GM10266 (cell line): Measurements from ENCODE around the gene SORCS3.
A peak's percentile ranks its signal among the peaks of the same experiment; 100 is the strongest.

Experiments used
- DNase-seq: peaks from one replicate; pipeline ENCODE4 v3.0.0; 2012; ENCODE audit errors: extremely low spot score
- CTCF ChIP-seq: IDR thresholded peaks from 2 replicates; pipeline ENCODE4 v1.5.1; 2012; ENCODE audit warnings: mild to moderate bottlenecking, low read depth; ENCODE audit not compliant: control insufficient read depth, insufficient read depth; ENCODE audit errors: missing control alignments

Gene SORCS3

GRCh38 chr10:104638861-104639589 is 2.1 kb upstream of the SORCS3 start:
- TF ChIP-seq CTCF: peak; percentile 34
- peak; percentile 33 for DNase-seq

GRCh38 chr10:104639590-104640338 is 1.3 kb upstream of the SORCS3 start:
- DNase-seq: peak; percentile 32
- TF ChIP-seq CTCF: no peak

- no peak for DNase-seq
- TF ChIP-seq CTCF: no peak
These were observed 527 bp upstream of the SORCS3 start for GRCh38 chr10:104640339-104641186.

GRCh38 chr10:104641937-104642657 is 1.0 kb downstream of the SORCS3 start:
- TF ChIP-seq CTCF: no peak
- no peak for DNase-seq

GRCh38 chr10:104642658-104643302 is 1.7 kb downstream of the SORCS3 start:
- TF ChIP-seq CTCF: no peak
- no peak for DNase-seq

- DNase-seq: no peak
- TF ChIP-seq CTCF: no peak
These were observed 2.2 kb downstream of the SORCS3 start for GRCh38 chr10:104643303-104643663.
